NT2/D1 (cell line): ENCODE measurements around the gene CFHR1.

Source experiments
- DNase-seq: peaks from one replicate; pipeline ENCODE4 v3.0.0-alpha.2; 2011; ENCODE audit warnings: low read depth, low spot score
- H3K27me3 ChIP-seq: 2 replicates; pipeline ENCODE4 v1.6.0; 2011; ENCODE audit warnings: mild to moderate bottlenecking; ENCODE audit not compliant: insufficient read length, insufficient read depth
- H3K36me3 ChIP-seq: 2 replicates; pipeline ENCODE4 v1.6.1; 2011; ENCODE audit warnings: mild to moderate bottlenecking, low read length, mixed read lengths; ENCODE audit not compliant: insufficient read depth, insufficient read length
- H3K4me1 ChIP-seq: 2 replicates; pipeline ENCODE4 v1.5.1; 2011; ENCODE audit not compliant: insufficient read depth, insufficient read length
- H3K4me3 ChIP-seq: 2 replicates; pipeline ENCODE4 v1.5.1; 2011; ENCODE audit warnings: low read depth; ENCODE audit not compliant: insufficient read length
- H3K9ac ChIP-seq: 2 replicates; pipeline ENCODE4 v1.6.0; 2011; ENCODE audit warnings: low read depth; ENCODE audit not compliant: insufficient read length
- H3K9me3 ChIP-seq: 2 replicates; pipeline ENCODE4 v1.5.1; 2011; ENCODE audit warnings: mild to moderate bottlenecking, low read length; ENCODE audit not compliant: insufficient read depth
- SUZ12 ChIP-seq: IDR thresholded peaks from 2 replicates; pipeline ENCODE4 v1.6.1; 2011; ENCODE audit not compliant: insufficient read length, insufficient read depth; ENCODE audit errors: extremely low read depth
- YY1 ChIP-seq: IDR thresholded peaks from 2 replicates; pipeline ENCODE4 v1.6.1; 2011; ENCODE audit not compliant: insufficient read length, insufficient read depth
- ZNF274 ChIP-seq: IDR thresholded peaks from 2 replicates; pipeline ENCODE4 v1.6.1; 2011; ENCODE audit warnings: mild to moderate bottlenecking, low read depth, low read length

The CFHR1 gene

GRCh38 chr1:196858811-196859210 is 39.3 kb downstream of the CFHR1 start:
- DNase-seq = no peak
- no peaks in the 10 kb centered on the region for H3K4me1 ChIP-seq
- TF ChIP-seq SUZ12 = no peak
- no peak for TF ChIP-seq YY1
- TF ChIP-seq ZNF274 = no peak

GRCh38 chr1:196860323-196860884 is 40.9 kb downstream of the CFHR1 start:
- TF ChIP-seq YY1 = no peak
- no peak for TF ChIP-seq SUZ12
- no peak for TF ChIP-seq ZNF274
- DNase-seq = no peak
- no peak overlapping the region for H3K9ac ChIP-seq
- no peaks in the 10 kb centered on the region for H3K27me3 ChIP-seq
- no peaks in the 10 kb centered on the region for H3K9me3 ChIP-seq
- H3K4me1 ChIP-seq = no peaks in the 10 kb centered on the region
- no peaks in the 10 kb centered on the region for H3K36me3 ChIP-seq
- no peak overlapping the region for H3K4me3 ChIP-seq

More at GRCh38 chr1:196858811-196859210, 39.3 kb downstream of the CFHR1 start:
- no peaks in the 10 kb centered on the region for H3K9me3 ChIP-seq
- H3K27me3 ChIP-seq = no peaks in the 10 kb centered on the region
- no peaks in the 10 kb centered on the region for H3K36me3 ChIP-seq
- H3K4me3 ChIP-seq = no peak overlapping the region
- H3K9ac ChIP-seq = no peak overlapping the region

GRCh38 chr1:196861429-196861828 is 41.9 kb downstream of the CFHR1 start:
- Histone ChIP-seq H3K9me3 (no peaks in the 10 kb centered on the region), H3K9ac (no peak overlapping the region), H3K4me3 (no peak overlapping the region), H3K27me3 (no peaks in the 10 kb centered on the region), H3K36me3 (no peaks in the 10 kb centered on the region), H3K4me1 (no peaks in the 10 kb centered on the region)
- TF ChIP-seq ZNF274 = no peak
- no peak for TF ChIP-seq SUZ12
- no peak for TF ChIP-seq YY1
- no peak for DNase-seq

GRCh38 chr1:196866974-196867373 is 47.4 kb downstream of the CFHR1 start:
- DNase-seq = no peak
- TF ChIP-seq ZNF274 (no peak), SUZ12 (no peak), YY1 (no peak)

GRCh38 chr1:196873385-196873784 is 53.9 kb downstream of the CFHR1 start:
- Histone ChIP-seq H3K27me3 (peaks cover 11% of the 10 kb centered on the region), H3K36me3 (no peaks in the 10 kb centered on the region), H3K9ac (no peak overlapping the region), H3K4me1 (no peaks in the 10 kb centered on the region), H3K9me3 (no peaks in the 10 kb centered on the region), H3K4me3 (no peak overlapping the region)
- no peak for DNase-seq
- no peak for TF ChIP-seq SUZ12
- TF ChIP-seq YY1 = no peak
- TF ChIP-seq ZNF274 = no peak

More at GRCh38 chr1:196866974-196867373, 47.4 kb downstream of the CFHR1 start:
- Histone ChIP-seq H3K9me3 (peaks cover 4% of the 10 kb centered on the region; the same call in 1 of the 2 replicates), H3K36me3 (no peaks in the 10 kb centered on the region), H3K4me1 (no peaks in the 10 kb centered on the region), H3K27me3 (no peaks in the 10 kb centered on the region), H3K4me3 (no peak overlapping the region), H3K9ac (no peak overlapping the region)

GRCh38 chr1:196875935-196876334 is 56.4 kb downstream of the CFHR1 start:
- H3K4me3 ChIP-seq = no peak overlapping the region
- no peak for DNase-seq
- no peak overlapping the region for H3K9ac ChIP-seq
- H3K27me3 ChIP-seq = peaks cover 21% of the 10 kb centered on the region
- H3K36me3 ChIP-seq = no peaks in the 10 kb centered on the region
- H3K4me1 ChIP-seq = no peaks in the 10 kb centered on the region
- H3K9me3 ChIP-seq = no peaks in the 10 kb centered on the region
- TF ChIP-seq YY1 = no peak
- TF ChIP-seq ZNF274 = no peak
- TF ChIP-seq SUZ12 = no peak

GRCh38 chr1:196877964-196878363 is 58.4 kb downstream of the CFHR1 start:
- Histone ChIP-seq H3K9me3 (no peaks in the 10 kb centered on the region), H3K4me1 (no peaks in the 10 kb centered on the region), H3K36me3 (no peaks in the 10 kb centered on the region), H3K4me3 (peak overlapping the region; percentile 13), H3K9ac (peak overlapping the region; percentile 14), H3K27me3 (peaks cover 21% of the 10 kb centered on the region)
- peak; percentile 43 for DNase-seq
- TF ChIP-seq SUZ12 (no peak), ZNF274 (no peak), YY1 (no peak)
